Activated CD4-positive, alpha-beta memory T cell treated with anti-CD3 and anti-CD28 coated beads, Interleukin-2, amount 10 ng/mL, durations not matched to agents 7 days and 5 days (primary cell): ENCODE results near the gene ITCH. TPM values are rescaled to one million over a fixed set of nuclear protein-coding genes. Genes with fewer than 3 reads are reported as not detected.
"Not testable (repeated sequence)": the region's sequence is repeated elsewhere in the genome, so short reads cannot be mapped to it uniquely, and the experiment has no call there.

Source experiments
- CTCF ChIA-PET: fragments of 350-600 bp; sonication (Branson Sonifier 250); formaldehyde crosslinking; loops from one replicate; lab custom pipeline; 2021; ENCODE audit warnings: antibody characterized with exemption, inconsistent platforms; lab: Charles Lee
- POLR2A ChIA-PET: fragments of 350-600 bp; sonication (Branson Sonifier 250); formaldehyde crosslinking; loops from one replicate; lab custom pipeline; 2021; ENCODE audit warnings: antibody characterized with exemption; lab: Charles Lee
- DNase-seq: peaks from one replicate; pipeline ENCODE4 v3.0.0-alpha.2; 2020
- H3K27ac Mint-ChIP-seq: one replicate; pipeline ENCODE4 v1.8.0; 2021; ENCODE audit warnings: mild to moderate bottlenecking, mixed read lengths
- H3K27me3 Mint-ChIP-seq: one replicate; pipeline ENCODE4 v1.8.0; 2021; ENCODE audit warnings: mixed read lengths
- H3K36me3 Mint-ChIP-seq: one replicate; pipeline ENCODE4 v1.8.0; 2021; ENCODE audit warnings: low read depth, mixed read lengths
- H3K4me1 Mint-ChIP-seq: one replicate; pipeline ENCODE4 v1.8.0; 2021; ENCODE audit warnings: mixed read lengths
- H3K4me3 Mint-ChIP-seq: one replicate; pipeline ENCODE4 v1.8.0; 2021; ENCODE audit warnings: mild to moderate bottlenecking, mixed read lengths
- H3K9me3 Mint-ChIP-seq: one replicate; pipeline ENCODE4 v1.8.0; 2021; ENCODE audit warnings: mixed read lengths
- total RNA-seq, 2 experiments: library from RNA; stranded (reverse); gene quantifications; one replicate each; pipeline ENCODE4 v1.2.3, GENCODE V29; 2021

The ITCH gene
- total RNA-seq, 2 experiments from 2014 or later = 55.5 to 56.7 TPM

DNA sequence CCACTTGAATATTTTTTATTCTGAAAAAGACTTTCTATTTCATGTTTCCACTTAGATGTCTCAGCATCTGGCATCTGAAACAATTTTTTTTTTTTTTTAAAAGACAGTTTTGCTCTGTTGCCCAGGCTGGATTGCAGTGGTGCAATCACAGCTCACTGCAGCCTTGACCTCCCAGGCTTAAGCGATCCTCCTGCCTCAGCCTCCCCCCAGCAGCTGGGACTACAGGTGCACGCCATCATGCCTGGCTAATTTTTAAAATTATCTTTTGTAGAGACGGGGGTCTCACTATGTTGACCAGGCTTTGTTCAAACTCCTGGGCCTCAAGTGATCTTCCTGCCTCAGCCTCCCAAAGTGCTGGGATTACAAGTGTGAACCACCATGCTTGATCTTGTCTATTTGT lies 42.9 kb downstream of the ITCH start:
- H3K27me3 Mint-ChIP-seq, H3K4me3 Mint-ChIP-seq, H3K9me3 Mint-ChIP-seq, H3K27ac Mint-ChIP-seq, DNase-seq: not testable (repeated sequence)
- ChIA-PET POLR2A (interaction anchor here (1.4 to 3.4 kb wide), 2 partner anchors 11 to 42 kb away, joined by 3 to 21 read pairs; partner anchors contain the start of gene ITCH), CTCF (interaction anchor here (1.5 to 1.6 kb wide), 3 partner anchors 9 to 93 kb away, joined by 3 to 6 read pairs (median 4); no protein-coding TSS in a partner anchor)
- Mint-ChIP-seq H3K36me3 (peaks cover 37% of the 10 kb centered on the region), H3K4me1 (peaks cover 35% of the 10 kb centered on the region)

- H3K9me3 Mint-ChIP-seq = no peaks in the 10 kb centered on the region
- H3K27ac Mint-ChIP-seq = no peak overlapping the region
- no peaks in the 10 kb centered on the region for H3K27me3 Mint-ChIP-seq
- CTCF ChIA-PET = interaction anchor here (2.2 kb wide), 1 partner anchor 95 kb away, joined by 11 read pairs; no protein-coding TSS in a partner anchor
- peaks cover 30% of the 10 kb centered on the region for H3K36me3 Mint-ChIP-seq
- POLR2A ChIA-PET = no interaction called here
- H3K4me3 Mint-ChIP-seq = no peak overlapping the region
- peaks cover 28% of the 10 kb centered on the region for H3K4me1 Mint-ChIP-seq
- DNase-seq = no peak
These were observed 44.9 kb downstream of the ITCH start for GRCh38 chr20:34407962-34408474.

DNA sequence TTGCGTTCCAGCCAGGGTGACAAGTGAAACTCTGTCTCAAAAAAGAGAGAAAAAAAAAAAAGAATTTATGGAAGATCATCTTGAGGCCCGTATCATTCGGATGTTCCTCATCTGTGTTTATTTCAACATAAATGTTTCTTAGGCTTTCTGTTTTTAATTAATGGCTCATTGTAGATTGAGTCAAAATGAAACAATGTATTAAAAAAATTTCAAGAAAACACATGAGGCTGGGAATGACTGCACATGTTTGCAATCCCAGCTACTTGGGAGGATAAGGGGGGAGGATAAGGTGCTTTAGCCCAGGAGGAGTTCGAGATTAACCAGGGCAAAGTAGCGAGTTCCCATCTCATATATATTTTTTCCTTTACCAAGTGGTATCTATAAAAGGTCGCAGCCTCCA lies 47.3 kb downstream of the ITCH start:
- H3K27me3 Mint-ChIP-seq = no peaks in the 10 kb centered on the region
- no peaks in the 10 kb centered on the region for H3K9me3 Mint-ChIP-seq
- peaks cover 40% of the 10 kb centered on the region for H3K36me3 Mint-ChIP-seq
- POLR2A ChIA-PET = no interaction called here
- H3K27ac Mint-ChIP-seq = no peak overlapping the region
- DNase-seq = no peak
- peaks cover 19% of the 10 kb centered on the region for H3K4me1 Mint-ChIP-seq
- H3K4me3 Mint-ChIP-seq = no peak overlapping the region
- CTCF ChIA-PET = interaction anchor here (0.7 to 2.0 kb wide), 3 partner anchors 47 to 894 kb away, joined by 3 to 6 read pairs (median 5); partner anchors contain the start of gene ITCH

GRCh38 chr20:34412453-34412852 lies 49.4 kb downstream of the ITCH start:
- DNase-seq = no peak
- Mint-ChIP-seq H3K36me3 (peaks cover 45% of the 10 kb centered on the region), H3K27me3 (no peaks in the 10 kb centered on the region), H3K27ac (no peak overlapping the region), H3K4me1 (peaks cover 19% of the 10 kb centered on the region), H3K4me3 (no peak overlapping the region), H3K9me3 (no peaks in the 10 kb centered on the region)
- POLR2A ChIA-PET = no interaction called here
- CTCF ChIA-PET = interaction anchor here (2.0 to 2.5 kb wide), 2 partner anchors 100 kb away, joined by 6 to 10 read pairs; no protein-coding TSS in a partner anchor

GRCh38 chr20:34414525-34414924 lies 51.5 kb downstream of the ITCH start:
- H3K27ac Mint-ChIP-seq, DNase-seq: not testable (repeated sequence)
- CTCF ChIA-PET = interaction anchor here (1.0 to 2.5 kb wide), 2 partner anchors 102 to 355 kb away, joined by 3 to 10 read pairs; no protein-coding TSS in a partner anchor

GRCh38 chr20:34415079-34415478 lies 52.0 kb downstream of the ITCH start:
- no peaks in the 10 kb centered on the region for H3K27me3 Mint-ChIP-seq
- H3K27ac Mint-ChIP-seq = no peak overlapping the region
- ChIA-PET POLR2A (no interaction called here), CTCF (interaction anchor here (1.0 to 2.5 kb wide), 2 partner anchors 102 to 355 kb away, joined by 3 to 10 read pairs; no protein-coding TSS in a partner anchor)
- peaks cover 40% of the 10 kb centered on the region for H3K36me3 Mint-ChIP-seq
- H3K4me3 Mint-ChIP-seq = no peak overlapping the region
- H3K9me3 Mint-ChIP-seq = no peaks in the 10 kb centered on the region
- peaks cover 21% of the 10 kb centered on the region for H3K4me1 Mint-ChIP-seq
- no peak for DNase-seq

More at GRCh38 chr20:34414525-34414924, 51.5 kb downstream of the ITCH start:
- POLR2A ChIA-PET, H3K9me3 Mint-ChIP-seq, H3K4me3 Mint-ChIP-seq, H3K27me3 Mint-ChIP-seq: not testable (repeated sequence)
- peaks cover 39% of the 10 kb centered on the region for H3K36me3 Mint-ChIP-seq
- peaks cover 21% of the 10 kb centered on the region for H3K4me1 Mint-ChIP-seq

DNA sequence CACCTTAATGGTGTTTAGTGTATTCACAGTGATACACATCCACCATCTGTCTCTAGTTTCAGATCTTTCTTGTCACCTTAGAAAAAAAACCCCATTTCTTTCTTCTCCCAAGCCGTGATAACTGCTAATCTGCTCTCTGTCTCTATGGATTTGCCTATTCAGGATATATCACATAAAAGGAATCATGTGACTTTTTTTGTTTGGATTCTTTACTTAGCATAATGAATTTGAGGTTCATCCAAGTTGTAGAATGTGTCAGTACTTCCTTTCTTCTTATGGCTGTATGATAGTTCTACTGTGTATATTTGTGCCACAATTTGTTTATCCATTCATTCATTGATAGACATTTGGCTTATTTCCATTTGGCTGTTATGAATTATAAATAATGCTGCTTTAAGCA lies 57.1 kb downstream of the ITCH start:
- DNase-seq = no peak
- Mint-ChIP-seq H3K36me3 (peaks cover 44% of the 10 kb centered on the region), H3K4me1 (peaks cover 16% of the 10 kb centered on the region), H3K27ac (no peak overlapping the region), H3K9me3 (no peaks in the 10 kb centered on the region), H3K4me3 (no peak overlapping the region), H3K27me3 (no peaks in the 10 kb centered on the region)
- ChIA-PET CTCF (interaction anchor here (1.5 kb wide), 1 partner anchor 107 kb away, joined by 6 read pairs; no protein-coding TSS in a partner anchor), POLR2A (no interaction called here)

- DNase-seq = no peak
- H3K9me3 Mint-ChIP-seq = no peaks in the 10 kb centered on the region
- no peaks in the 10 kb centered on the region for H3K27me3 Mint-ChIP-seq
- peaks cover 47% of the 10 kb centered on the region for H3K36me3 Mint-ChIP-seq
- POLR2A ChIA-PET = no interaction called here
- peaks cover 10% of the 10 kb centered on the region for H3K4me1 Mint-ChIP-seq
- CTCF ChIA-PET = no interaction called here
- H3K27ac Mint-ChIP-seq = no peak overlapping the region
- H3K4me3 Mint-ChIP-seq = no peak overlapping the region
These were observed 57.9 kb downstream of the ITCH start for GRCh38 chr20:34420975-34421374.

GRCh38 chr20:34421766-34422466 lies 58.8 kb downstream of the ITCH start:
- CTCF ChIA-PET = interaction anchor here (1.0 kb wide), 1 partner anchor 109 kb away, joined by 4 read pairs; no protein-coding TSS in a partner anchor
- POLR2A ChIA-PET = interaction anchor here (1.0 to 1.2 kb wide), 2 partner anchors 84 to 110 kb away, joined by 3 to 4 read pairs; no protein-coding TSS in a partner anchor

DNA sequence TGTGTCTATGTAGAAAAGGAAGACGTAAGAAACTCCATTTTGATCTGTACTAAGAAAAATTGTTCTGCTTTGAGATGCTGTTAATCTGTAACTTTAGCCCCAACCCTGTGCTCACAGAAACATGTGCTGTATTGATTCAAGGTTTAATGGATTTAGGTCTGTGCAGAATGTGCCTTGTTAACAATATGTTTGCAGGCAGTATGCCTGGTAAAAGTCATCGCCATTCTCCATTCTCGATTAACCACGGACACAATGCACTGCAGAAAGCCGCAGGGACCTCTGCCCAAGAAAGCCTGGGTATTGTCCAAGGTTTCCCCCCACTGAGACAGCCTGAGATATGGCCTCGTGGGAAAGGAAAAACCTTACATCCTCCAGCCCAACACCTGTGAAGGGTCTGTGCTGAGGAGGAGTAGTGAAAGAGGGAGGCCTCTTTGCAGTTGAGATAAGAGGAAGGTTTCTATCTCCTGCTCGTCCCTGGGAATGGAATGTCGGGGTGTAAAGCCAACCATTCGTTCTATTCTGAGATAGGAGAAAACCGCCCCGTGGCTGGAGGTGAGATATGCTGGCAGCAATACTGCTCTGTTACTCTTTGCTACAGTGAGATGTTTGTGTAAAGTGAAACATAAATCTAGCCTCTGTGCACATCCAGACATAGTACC lies 62.1 kb downstream of the ITCH start:
- H3K4me1 Mint-ChIP-seq, POLR2A ChIA-PET, H3K9me3 Mint-ChIP-seq, H3K27me3 Mint-ChIP-seq, DNase-seq, H3K27ac Mint-ChIP-seq, H3K4me3 Mint-ChIP-seq: not testable (repeated sequence)
- H3K36me3 Mint-ChIP-seq = peaks cover 45% of the 10 kb centered on the region
- CTCF ChIA-PET = interaction anchor here (1.9 kb wide), 1 partner anchor 113 kb away, joined by 11 read pairs; no protein-coding TSS in a partner anchor

More at GRCh38 chr20:34421766-34422466, 58.8 kb downstream of the ITCH start:
- Mint-ChIP-seq H3K4me1 (peaks cover 3% of the 10 kb centered on the region), H3K36me3 (peaks cover 49% of the 10 kb centered on the region), H3K27me3 (no peaks in the 10 kb centered on the region), H3K4me3 (no peak overlapping the region), H3K9me3 (no peaks in the 10 kb centered on the region), H3K27ac (no peak overlapping the region)
- no peak for DNase-seq

- peaks cover 38% of the 10 kb centered on the region for H3K36me3 Mint-ChIP-seq
- H3K27ac Mint-ChIP-seq = no peak overlapping the region
- no peaks in the 10 kb centered on the region for H3K4me1 Mint-ChIP-seq
- no peaks in the 10 kb centered on the region for H3K9me3 Mint-ChIP-seq
- H3K27me3 Mint-ChIP-seq = no peaks in the 10 kb centered on the region
- CTCF ChIA-PET = no interaction called here
- H3K4me3 Mint-ChIP-seq = no peak overlapping the region
- no peak for DNase-seq
- POLR2A ChIA-PET = no interaction called here
These were observed 63.0 kb downstream of the ITCH start for GRCh38 chr20:34426026-34426425.

DNA sequence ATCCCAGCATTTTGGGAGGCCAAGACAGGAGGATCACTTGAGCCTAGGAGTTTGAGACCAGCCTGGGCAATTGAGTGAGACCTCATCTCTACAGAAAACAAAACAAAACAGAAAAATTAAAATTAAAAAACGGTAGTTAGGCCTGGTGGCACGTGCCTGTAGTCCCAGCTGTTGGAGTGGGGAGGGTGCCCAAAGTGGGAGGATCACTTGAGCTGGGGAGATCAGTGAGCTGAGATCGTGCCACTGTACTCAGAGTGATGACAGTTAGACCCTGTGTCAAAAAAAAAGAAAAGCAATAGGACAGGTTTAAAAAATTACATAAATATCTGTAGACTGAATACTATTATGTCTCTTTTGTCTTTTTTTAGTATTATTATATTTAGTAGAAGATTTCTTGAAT lies 64.3 kb downstream of the ITCH start:
- POLR2A ChIA-PET = no interaction called here
- Mint-ChIP-seq H3K4me1 (no peaks in the 10 kb centered on the region), H3K36me3 (peaks cover 37% of the 10 kb centered on the region), H3K9me3 (no peaks in the 10 kb centered on the region), H3K27me3 (no peaks in the 10 kb centered on the region), H3K4me3 (no peak overlapping the region), H3K27ac (no peak overlapping the region)
- DNase-seq = no peak
- CTCF ChIA-PET = interaction anchor here (1.2 kb wide), 1 partner anchor 115 kb away, joined by 5 read pairs; no protein-coding TSS in a partner anchor
